GM10248 (cell line): Measurements from ENCODE around the gene PHACTR1.

ENCODE experiments used
- CTCF ChIA-PET: fragments of 300-600 bp; sonication (Branson Sonifier 250); formaldehyde crosslinking; extraction: SDS; loops from one replicate; lab custom pipeline; 2021; ENCODE audit warnings: antibody characterized with exemption; lab: Yijun Ruan, JAX
- POLR2A ChIA-PET: fragments of 350-650 bp; sonication (Branson Sonifier 250); formaldehyde crosslinking; extraction: SDS; loops from one replicate; lab custom pipeline; 2020; ENCODE audit warnings: antibody characterized with exemption; lab: Yijun Ruan, JAX
- DNase-seq: peaks from one replicate; pipeline ENCODE4 v3.0.0; 2012; ENCODE audit errors: extremely low spot score
- TF ChIP-seq, protein P1 (sequence below): IDR thresholded peaks from 2 replicates; pipeline ENCODE4 v1.5.1; 2012; ENCODE audit warnings: mild to moderate bottlenecking, low read depth; ENCODE audit errors: extremely low read depth, missing control alignments, control extremely low read depth

The PHACTR1 gene

DNA sequence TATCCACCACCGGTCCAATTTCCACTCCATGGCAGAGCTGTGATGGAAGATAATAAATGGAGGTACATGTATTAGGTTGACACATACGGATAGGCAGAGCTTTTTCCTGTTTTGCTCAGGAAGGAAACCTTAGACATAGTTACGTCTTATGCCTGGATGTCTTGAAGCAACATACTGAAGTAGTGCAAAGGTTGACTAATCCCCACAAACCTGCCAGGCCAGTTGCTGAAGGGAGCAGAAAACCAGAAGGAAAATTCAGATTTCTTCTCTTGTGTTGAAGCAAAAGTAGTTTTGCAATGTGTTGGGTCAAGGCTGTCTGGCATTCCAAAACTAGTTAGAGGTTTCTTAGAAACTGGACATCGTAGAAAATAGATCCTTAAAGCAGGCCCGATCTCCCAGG, 68.7 kb downstream of the PHACTR1 start:
- CTCF ChIA-PET, result no interaction called here
- TF ChIP-seq, protein P1, sequence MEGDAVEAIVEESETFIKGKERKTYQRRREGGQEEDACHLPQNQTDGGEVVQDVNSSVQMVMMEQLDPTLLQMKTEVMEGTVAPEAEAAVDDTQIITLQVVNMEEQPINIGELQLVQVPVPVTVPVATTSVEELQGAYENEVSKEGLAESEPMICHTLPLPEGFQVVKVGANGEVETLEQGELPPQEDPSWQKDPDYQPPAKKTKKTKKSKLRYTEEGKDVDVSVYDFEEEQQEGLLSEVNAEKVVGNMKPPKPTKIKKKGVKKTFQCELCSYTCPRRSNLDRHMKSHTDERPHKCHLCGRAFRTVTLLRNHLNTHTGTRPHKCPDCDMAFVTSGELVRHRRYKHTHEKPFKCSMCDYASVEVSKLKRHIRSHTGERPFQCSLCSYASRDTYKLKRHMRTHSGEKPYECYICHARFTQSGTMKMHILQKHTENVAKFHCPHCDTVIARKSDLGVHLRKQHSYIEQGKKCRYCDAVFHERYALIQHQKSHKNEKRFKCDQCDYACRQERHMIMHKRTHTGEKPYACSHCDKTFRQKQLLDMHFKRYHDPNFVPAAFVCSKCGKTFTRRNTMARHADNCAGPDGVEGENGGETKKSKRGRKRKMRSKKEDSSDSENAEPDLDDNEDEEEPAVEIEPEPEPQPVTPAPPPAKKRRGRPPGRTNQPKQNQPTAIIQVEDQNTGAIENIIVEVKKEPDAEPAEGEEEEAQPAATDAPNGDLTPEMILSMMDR, result no peak
- POLR2A ChIA-PET, result no interaction called here
- DNase-seq, result no peak

DNA sequence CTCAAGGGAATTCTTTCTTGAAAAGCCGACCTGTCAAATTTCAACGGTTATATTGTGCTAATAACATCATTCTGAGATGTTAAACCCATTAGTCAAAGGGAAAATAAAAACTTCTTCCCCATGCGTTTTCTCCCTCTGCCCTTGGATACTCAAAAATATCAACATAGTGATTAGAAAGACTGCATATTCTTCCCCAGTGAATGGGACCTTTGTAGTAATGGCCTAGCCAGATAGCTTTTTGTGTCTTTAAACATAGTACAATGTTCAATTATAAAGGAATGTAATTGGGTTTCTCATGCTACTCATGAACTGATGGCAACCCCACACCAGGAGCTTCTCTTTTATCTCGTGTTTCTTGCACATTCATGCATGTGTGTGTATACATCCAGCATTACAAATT, 69.4 kb downstream of the PHACTR1 start:
- no peak for DNase-seq
- POLR2A ChIA-PET, result no interaction called here
- TF ChIP-seq, protein P1, result no peak
- CTCF ChIA-PET, result no interaction called here

DNA sequence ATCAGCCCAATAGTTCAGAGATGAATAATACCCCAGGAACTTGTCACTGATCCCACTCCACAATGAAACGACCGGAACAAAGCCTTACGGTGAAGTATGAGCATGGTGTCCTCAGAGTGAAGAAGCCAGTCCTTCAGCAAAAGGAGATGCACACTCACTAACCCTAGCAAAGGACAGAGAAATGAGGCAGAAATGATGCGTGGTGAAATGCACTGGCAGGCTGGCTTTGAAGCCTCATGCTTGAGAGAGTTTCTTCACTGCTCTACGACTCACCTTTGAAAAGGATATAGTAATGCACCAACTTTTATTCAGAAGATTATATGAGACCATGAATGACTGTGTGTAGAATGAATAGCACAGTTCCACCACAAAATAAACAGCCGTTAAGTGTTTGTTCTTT, 74.8 kb downstream of the PHACTR1 start:
- DNase-seq, result no peak
- POLR2A ChIA-PET, result no interaction called here
- TF ChIP-seq, protein P1, result no peak
- CTCF ChIA-PET, result no interaction called here

DNA sequence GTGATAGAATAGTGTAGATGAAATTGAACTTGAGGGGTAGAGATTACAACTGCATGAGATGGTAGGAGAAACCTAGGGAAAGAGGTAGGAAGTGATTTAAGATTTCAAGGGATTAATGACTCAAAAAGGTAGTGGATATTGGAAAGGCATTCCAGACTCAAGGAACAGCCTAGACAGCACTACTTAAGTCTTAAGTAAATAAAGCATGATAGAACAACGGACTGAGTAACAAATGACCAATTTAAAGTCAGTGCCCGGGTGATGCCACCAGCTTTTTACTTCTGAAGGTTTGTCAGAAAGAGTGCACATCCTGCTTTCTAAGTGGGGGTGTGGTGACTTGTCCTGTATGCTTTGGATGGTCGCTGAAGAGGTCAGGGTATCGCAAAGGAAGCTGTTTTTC, 81.8 kb downstream of the PHACTR1 start:
- TF ChIP-seq, protein P1, result no peak
- DNase-seq, result no peak
- ChIA-PET POLR2A (no interaction called here), CTCF (no interaction called here)

DNA sequence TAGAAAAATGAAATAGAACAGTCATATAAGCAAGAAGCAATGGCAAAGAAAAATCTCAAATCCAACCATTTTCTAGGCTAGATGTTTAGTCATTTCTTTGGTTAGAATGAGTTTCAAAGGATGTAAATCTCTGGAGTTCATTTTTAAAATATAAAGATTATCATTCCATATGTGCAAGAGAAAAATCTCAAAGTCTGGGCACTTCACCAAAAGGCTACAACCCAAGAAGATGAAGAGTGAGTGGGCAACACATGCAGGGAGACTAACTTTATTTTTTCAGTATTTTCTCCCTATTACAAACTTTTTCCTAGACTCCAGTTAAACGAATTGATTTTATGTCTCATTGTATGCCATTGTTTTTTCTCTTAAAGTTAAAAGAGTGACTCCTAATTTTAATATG, 83.6 kb downstream of the PHACTR1 start:
- TF ChIP-seq, protein P1, result no peak
- ChIA-PET CTCF (no interaction called here), POLR2A (no interaction called here)
- no peak for DNase-seq

DNA sequence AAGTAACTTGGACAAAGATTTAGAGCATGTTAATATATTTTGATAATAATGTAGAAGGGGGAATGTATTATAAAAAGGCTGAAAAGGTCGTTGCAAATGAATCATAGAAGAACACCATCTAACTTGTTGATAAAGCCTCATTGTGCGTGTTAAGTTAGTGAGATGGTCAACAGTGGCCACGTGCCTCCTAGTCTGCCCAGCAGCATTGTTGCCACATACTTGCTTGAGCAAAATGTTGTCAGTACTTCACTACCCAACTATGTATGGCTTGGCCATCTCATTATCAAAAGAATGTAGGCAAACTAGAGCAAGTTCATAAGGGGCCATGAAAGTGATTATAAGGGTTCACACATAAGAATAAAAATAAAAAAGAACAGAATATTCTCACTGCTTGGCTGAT, 84.6 kb downstream of the PHACTR1 start:
- DNase-seq, result no peak
- TF ChIP-seq, protein P1, result no peak
- ChIA-PET POLR2A (no interaction called here), CTCF (interaction anchor here (1.5 kb wide), 1 partner anchor 77 kb away, joined by 3 read pairs; no protein-coding TSS in a partner anchor)

DNA sequence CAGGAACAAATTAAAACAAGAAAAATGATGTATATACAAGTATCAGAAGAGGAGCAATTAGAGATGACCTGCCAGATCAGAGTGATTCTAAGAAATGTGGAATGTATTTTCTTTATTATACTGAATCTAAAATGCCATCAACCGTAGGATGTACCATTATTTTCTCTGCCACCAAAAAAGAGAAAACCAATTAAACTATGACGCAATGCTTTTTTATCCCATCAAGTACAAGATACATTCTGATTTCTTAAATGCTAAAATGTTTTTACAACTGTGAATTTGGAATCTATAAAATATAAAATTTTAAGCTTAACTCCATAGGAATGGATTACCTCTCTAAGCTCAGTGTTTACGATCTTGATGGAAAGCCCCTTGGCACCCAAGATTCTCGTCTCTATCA, 85.9 kb downstream of the PHACTR1 start:
- no peak for DNase-seq
- CTCF ChIA-PET, result interaction anchor here (1.5 kb wide), 1 partner anchor 76 kb away, joined by 3 read pairs; no protein-coding TSS in a partner anchor
- POLR2A ChIA-PET, result no interaction called here
- TF ChIP-seq, protein P1, result no peak
